Mucosa of descending colon (tissue), 3 donors: ENCODE results near the gene USP17L18. TPM values are rescaled to one million over a fixed set of nuclear protein-coding genes. Genes with fewer than 3 reads are reported as not detected.
A peak's percentile ranks its signal among the peaks of the same experiment; 100 is the strongest.
"Not testable (repeated sequence)": the region's sequence is repeated elsewhere in the genome, so short reads cannot be mapped to it uniquely, and the experiment has no call there.

Experiments used
- ATAC-seq: fragments of 200-7000 bp; cut with Tn5 transposase; one replicate; pipeline ENCODE4 v1.9.1; 2020; ENCODE audit warnings: mild to moderate bottlenecking, moderate library complexity
- DNase-seq, 3 donors: peaks; one replicate each; pipeline ENCODE4 v3.0.0-alpha.2; 2020
- H3K36me3 ChIP-seq: fragments of 200-600 bp; one replicate; pipeline ENCODE4 v1.8.0; 2021; ENCODE audit warnings: low read depth, mild to moderate bottlenecking
- H3K4me1 ChIP-seq: fragments of 200-600 bp; one replicate; pipeline ENCODE4 v1.8.0; 2021; ENCODE audit warnings: low read depth, mild to moderate bottlenecking
- H3K4me3 ChIP-seq: fragments of 200-600 bp; one replicate; pipeline ENCODE4 v1.8.0; 2021; ENCODE audit warnings: mild to moderate bottlenecking
- H3K9me3 ChIP-seq: fragments of 200-600 bp; one replicate; pipeline ENCODE4 v1.8.0; 2021; ENCODE audit warnings: mild to moderate bottlenecking
- intact Hi-C, 2 donors: fragments of 100-400 bp; cut with DNase I in 1 of 2; cut with micrococcal nuclease in 1 of 2; formaldehyde crosslinking; loops; one replicate each; pipeline versions ENCODE4 v1.11.0 to v1.11.1; 2022; cut with DNase I, micrococcal nuclease
- total RNA-seq, 3 donors: library from RNA; stranded (reverse); fragmentation: NEBNext Ultra II Directional in 2 of 3; extraction: Animal tissue kit (Norgen Biotek cat#: 25700) in 2 of 3; gene quantifications; one replicate each; pipeline versions ENCODE4 v1.2.1 to v1.2.4, GENCODE V29; 2021 to 2023
- donor health status: DM: no; HTN: no; CAD: no; lungs with moderate emphysema.
- donor health status: DM: no; HTN: no; CAD: no.
- donor health status: DM: no; HTN: yes; CAD: no.

USP17L18 gene
- total RNA-seq, 3 donors from 2014 or later = not detected

DNA sequence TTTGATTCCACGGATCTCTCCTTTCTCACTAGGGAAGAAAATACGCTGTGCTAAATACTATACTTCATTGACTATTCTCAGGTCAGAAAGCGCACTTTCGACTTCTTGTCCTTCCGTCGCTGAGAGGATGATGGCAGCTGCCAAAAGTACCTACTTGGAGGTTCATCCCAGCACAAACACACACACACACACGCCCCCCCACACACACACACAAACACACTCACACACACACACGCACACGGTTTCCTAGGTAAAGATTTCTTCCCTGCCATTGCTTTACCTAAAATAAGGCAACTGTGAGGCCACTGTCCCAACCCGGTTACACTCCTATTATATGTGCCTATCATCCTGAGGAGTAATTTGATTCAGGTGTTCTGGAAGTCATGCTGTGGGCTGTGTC is 23.3 kb downstream of the USP17L18 start:
- H3K4me3 ChIP-seq, H3K9me3 ChIP-seq, H3K4me1 ChIP-seq, ATAC-seq, H3K36me3 ChIP-seq, intact Hi-C loops: not testable (repeated sequence)
- DNase-seq = peak; percentile 5 to 81 (median 35)

Other genes starting within 250 kb of the USP17L18 start
- not detected for gene FAM90A26, start 78.2 kb upstream of the USP17L18 start, total RNA-seq
- gene USP17L10, start 38.0 kb upstream of the USP17L18 start, total RNA-seq = not detected
- gene USP17L11, start 33.2 kb upstream of the USP17L18 start, total RNA-seq = not detected
- not detected for gene USP17L12, start 28.5 kb upstream of the USP17L18 start, total RNA-seq
- not detected for gene USP17L13, start 23.7 kb upstream of the USP17L18 start, total RNA-seq
- gene USP17L15, start 14.2 kb upstream of the USP17L18 start, total RNA-seq = not detected
- gene USP17L17, start 4.8 kb upstream of the USP17L18 start, total RNA-seq = not detected
- gene USP17L19, start 4.7 kb downstream of the USP17L18 start, total RNA-seq = not detected
- gene USP17L20, start 9.5 kb downstream of the USP17L18 start, total RNA-seq = not detected
- not detected for gene USP17L21, start 14.2 kb downstream of the USP17L18 start, total RNA-seq
- gene USP17L22, start 19.0 kb downstream of the USP17L18 start, total RNA-seq = not detected
- not detected for gene USP17L24, start 76.5 kb downstream of the USP17L18 start, total RNA-seq
- gene USP17L25, start 81.3 kb downstream of the USP17L18 start, total RNA-seq = not detected
- not detected for gene USP17L26, start 86.0 kb downstream of the USP17L18 start, total RNA-seq
- not detected for gene USP17L5, start 90.8 kb downstream of the USP17L18 start, total RNA-seq
- gene USP17L27, start 95.5 kb downstream of the USP17L18 start, total RNA-seq = not detected
- gene USP17L28, start 100.3 kb downstream of the USP17L18 start, total RNA-seq = not detected
- not detected for gene USP17L29, start 105.0 kb downstream of the USP17L18 start, total RNA-seq
- not detected for gene USP17L30, start 114.5 kb downstream of the USP17L18 start, total RNA-seq
- not detected for gene DEFB131A, start 195.8 kb downstream of the USP17L18 start, total RNA-seq